Measurements from ENCODE around the gene CNTNAP5.

DNA sequence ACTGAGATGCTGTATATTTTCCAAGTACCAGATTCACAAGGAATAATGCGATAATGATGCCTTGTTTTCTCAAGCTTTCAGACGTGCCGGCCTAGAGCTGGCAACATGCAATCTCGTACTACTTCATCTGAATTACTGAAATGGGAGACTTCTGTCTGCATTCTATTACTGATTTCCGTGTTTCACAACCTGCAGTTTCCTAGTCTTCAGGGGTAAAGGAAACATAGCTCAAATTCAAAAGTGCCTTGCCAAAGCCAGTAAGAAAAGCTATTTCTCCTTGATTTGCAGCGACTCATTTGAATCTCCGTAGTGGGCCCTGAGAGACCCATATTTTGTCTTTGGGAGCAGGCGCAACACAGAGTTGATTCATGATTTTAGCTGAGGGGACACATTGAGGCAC, 289.0 kb downstream of the CNTNAP5 start:
- no peak for TF ChIP-seq POLR2A (IDR thresholded peaks at IDR 0.05)
- TF ChIP-seq, protein P1, sequence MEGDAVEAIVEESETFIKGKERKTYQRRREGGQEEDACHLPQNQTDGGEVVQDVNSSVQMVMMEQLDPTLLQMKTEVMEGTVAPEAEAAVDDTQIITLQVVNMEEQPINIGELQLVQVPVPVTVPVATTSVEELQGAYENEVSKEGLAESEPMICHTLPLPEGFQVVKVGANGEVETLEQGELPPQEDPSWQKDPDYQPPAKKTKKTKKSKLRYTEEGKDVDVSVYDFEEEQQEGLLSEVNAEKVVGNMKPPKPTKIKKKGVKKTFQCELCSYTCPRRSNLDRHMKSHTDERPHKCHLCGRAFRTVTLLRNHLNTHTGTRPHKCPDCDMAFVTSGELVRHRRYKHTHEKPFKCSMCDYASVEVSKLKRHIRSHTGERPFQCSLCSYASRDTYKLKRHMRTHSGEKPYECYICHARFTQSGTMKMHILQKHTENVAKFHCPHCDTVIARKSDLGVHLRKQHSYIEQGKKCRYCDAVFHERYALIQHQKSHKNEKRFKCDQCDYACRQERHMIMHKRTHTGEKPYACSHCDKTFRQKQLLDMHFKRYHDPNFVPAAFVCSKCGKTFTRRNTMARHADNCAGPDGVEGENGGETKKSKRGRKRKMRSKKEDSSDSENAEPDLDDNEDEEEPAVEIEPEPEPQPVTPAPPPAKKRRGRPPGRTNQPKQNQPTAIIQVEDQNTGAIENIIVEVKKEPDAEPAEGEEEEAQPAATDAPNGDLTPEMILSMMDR (IDR thresholded peaks at IDR 0.05): no peak
